Hepatocyte (in vitro differentiated cells): Measurements from ENCODE around the gene OR4D10.

Source experiments
- CTCF ChIP-seq: fragments of 200-600 bp; sonication (generic); IDR thresholded peaks from 2 replicates; pipeline ENCODE4 v1.5.1; 2016; ENCODE audit warnings: antibody characterized with exemption, mild to moderate bottlenecking; ENCODE audit not compliant: poor library complexity
- EZH2 ChIP-seq: fragments of 200-600 bp; sonication (generic); IDR thresholded peaks from 2 replicates; pipeline ENCODE4 v1.6.1; 2016; ENCODE audit warnings: antibody characterized with exemption, mild to moderate bottlenecking, borderline replicate concordance
- EZH2phosphoT487 ChIP-seq: fragments of 200-600 bp; sonication (generic); IDR thresholded peaks from one replicate; pipeline ENCODE4 v1.6.1; 2018; ENCODE audit warnings: antibody characterized with exemption, mild to moderate bottlenecking, low read depth, moderate library complexity; ENCODE audit not compliant: unreplicated experiment, severe bottlenecking

- TF ChIP-seq CTCF, result no peak
- TF ChIP-seq EZH2, result no peak
- TF ChIP-seq EZH2phosphoT487, result no peak
Measured at GRCh38 chr11:59523541-59523940, 50.4 kb downstream of the OR4D10 start.
